HG02970 (cell line): ENCODE data around the gene MAPK6.
"Not testable (repeated sequence)": the region's sequence is repeated elsewhere in the genome, so short reads cannot be mapped to it uniquely, and the experiment has no call there.

Experiments
- ATAC-seq: cut with Tn5 transposase; IDR thresholded peaks from one replicate; pipeline ENCODE4 v1.9.1; 2021; ENCODE audit warnings: mild to moderate bottlenecking, moderate library complexity, moderate number of reproducible peaks; ENCODE audit not compliant: unreplicated experiment, low FRiP score

Gene MAPK6

GRCh38 chr15:52078197-52078875, 59.3 kb downstream of the MAPK6 start:
- no peak for ATAC-seq

GRCh38 chr15:52078876-52079700, 60.1 kb downstream of the MAPK6 start:
- no peak for ATAC-seq

- no peak for ATAC-seq
Measured at GRCh38 chr15:52080031-52080430, 61.0 kb downstream of the MAPK6 start.

- ATAC-seq: no peak
Measured at GRCh38 chr15:52080706-52081392, 61.8 kb downstream of the MAPK6 start.

- ATAC-seq: no peak
Measured at GRCh38 chr15:52082197-52083036, 63.4 kb downstream of the MAPK6 start.

GRCh38 chr15:52083037-52083359, 64.0 kb downstream of the MAPK6 start:
- not testable (repeated sequence) for ATAC-seq

- ATAC-seq: no peak
Measured at GRCh38 chr15:52083603-52084002, 64.6 kb downstream of the MAPK6 start.

DNA sequence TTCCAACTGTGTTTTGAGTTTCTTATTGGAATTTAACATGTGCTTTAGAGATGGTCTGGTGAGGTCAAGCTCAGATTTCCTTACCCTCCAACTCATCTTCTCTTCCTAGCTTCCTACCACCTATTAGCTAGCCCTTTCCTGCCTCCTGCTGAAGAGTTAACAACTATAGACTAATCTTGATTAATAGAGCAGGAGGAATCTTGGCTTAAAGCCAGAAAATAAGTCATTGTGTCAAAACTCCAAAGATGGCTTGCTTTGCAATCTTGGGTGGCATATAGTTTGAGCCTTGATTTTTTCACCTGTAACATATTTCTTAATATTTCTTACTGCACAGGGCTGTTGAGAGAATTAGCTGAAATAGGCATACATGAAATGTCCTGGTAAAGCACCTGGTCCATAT, 66.3 kb downstream of the MAPK6 start:
- ATAC-seq: no peak

DNA sequence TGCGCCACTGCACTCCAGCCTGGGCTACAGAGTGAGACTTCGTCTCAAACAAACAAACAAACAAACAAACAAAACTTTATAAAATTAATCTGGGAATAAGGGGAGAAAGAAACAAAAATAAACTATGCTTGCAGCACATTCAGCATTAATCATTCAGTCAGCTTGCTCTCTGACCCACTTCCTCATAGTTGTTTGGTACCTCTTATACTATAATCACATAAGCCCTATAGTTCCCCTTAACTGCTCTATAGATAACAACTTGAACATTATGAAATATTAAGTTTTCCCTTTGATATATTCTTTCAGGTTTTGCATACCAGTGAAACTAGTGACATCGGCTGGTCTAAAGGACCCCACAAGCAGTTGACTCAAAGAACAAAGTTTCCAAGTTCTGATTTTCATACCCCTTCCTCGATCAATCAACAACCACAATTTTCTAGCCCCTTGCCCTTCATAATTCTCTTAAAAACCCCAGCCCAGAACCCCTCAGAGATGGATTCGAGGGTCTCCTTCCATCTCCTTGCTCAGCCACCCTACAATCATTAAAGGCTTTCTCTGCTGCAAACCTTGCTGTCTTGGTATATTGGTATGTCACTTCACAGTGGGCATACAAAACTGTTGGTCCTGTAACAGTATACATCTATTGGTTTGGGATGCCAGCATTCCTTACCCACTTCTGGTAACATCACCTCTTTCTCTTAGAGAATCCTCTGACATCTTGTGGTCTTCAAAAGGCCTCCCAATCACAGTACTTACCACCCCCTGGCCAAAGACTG, 67.2 kb downstream of the MAPK6 start:
- ATAC-seq: no peak

DNA sequence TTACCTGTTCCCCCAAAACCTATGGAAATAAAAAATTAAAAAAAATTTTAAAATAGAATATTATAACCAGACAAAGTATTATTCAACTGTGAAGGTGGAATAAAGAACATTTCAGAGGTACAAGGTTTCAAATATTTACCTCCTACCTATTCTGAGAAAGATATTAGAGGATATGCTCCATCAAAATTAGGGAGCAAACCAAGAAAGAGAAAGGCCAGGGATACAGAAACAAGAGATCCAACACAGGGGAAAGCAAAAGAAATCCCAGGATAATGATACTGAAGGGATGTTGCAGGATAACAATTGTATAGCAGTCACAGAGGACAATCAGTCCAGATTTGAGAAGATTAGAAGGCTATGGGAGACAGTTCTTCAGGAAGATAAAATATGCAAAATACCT, 71.2 kb downstream of the MAPK6 start:
- no peak for ATAC-seq

GRCh38 chr15:52093167-52093538, 74.1 kb downstream of the MAPK6 start:
- no peak for ATAC-seq

- no peak for ATAC-seq
Measured at GRCh38 chr15:52093539-52094510, 74.8 kb downstream of the MAPK6 start.

DNA sequence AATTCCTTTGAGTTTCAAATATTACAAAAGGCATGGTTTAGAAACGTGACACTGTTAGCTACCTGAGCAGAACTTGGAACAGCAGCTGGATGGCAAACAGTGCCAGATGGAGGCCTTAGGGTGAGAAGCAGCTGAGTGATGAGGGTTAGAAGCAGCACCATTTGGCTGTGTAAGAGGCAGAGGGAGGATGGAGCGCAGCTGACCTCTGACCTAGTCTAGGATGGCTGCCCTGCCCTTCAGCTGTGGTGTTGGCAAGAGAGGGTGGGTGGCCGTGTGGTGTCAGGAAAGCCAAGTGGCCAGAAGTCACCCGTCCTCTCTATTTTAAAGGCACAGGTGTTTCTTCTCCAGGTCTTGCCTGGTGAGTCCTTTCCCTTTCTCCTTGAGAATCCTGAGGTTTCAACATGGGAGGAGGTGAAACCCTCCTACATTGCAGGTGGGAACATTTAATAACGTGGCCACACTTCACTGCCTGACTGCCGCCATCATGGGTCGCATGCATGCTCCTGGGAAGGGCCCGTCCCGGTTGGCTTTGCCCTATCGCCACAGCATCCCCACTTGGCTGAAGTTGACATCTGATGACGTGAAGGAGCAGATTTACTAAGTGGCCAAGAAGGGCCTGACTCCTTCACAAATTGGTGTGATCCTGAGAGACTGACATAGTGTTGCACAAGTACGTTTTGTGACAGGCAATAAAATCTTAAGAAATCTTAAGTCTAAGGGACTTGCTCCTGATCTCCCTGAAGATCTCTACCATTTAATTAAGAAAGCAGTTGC, 76.0 kb downstream of the MAPK6 start:
- ATAC-seq: no peak

- no peak for ATAC-seq
Measured at GRCh38 chr15:52095597-52096262, 76.7 kb downstream of the MAPK6 start.

- not testable (repeated sequence) for ATAC-seq
Measured at GRCh38 chr15:52096536-52096935, 77.5 kb downstream of the MAPK6 start.

DNA sequence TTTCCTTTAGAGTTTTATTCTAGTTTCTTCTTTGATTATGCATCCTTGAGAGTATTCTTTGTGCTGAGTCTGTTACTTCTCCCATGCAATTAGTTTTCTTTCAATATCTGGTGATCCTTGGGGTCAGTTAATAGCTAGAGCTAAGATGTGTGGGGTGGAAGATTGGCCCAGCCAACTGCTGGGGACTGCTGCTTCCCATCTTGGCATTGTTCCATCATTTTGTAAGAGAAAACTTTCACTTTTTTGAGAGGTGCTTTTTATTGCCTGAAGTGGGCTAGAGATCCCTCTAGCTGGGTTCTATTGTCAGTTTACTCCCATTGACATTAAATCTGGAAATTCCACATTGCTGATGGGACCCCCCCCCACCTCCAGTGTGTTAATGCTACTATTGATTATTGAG, 78.2 kb downstream of the MAPK6 start:
- ATAC-seq: no peak

- no peak for ATAC-seq
Measured at GRCh38 chr15:52098323-52098722, 79.3 kb downstream of the MAPK6 start.
